HTR-8/SVneo (cell line): ENCODE data around the gene CFAP99.

Source experiments
- DNase-seq: peaks from one replicate; pipeline ENCODE4 v3.0.0; 2011; ENCODE audit warnings: low spot score, mixed read lengths; ENCODE audit not compliant: insufficient read length
- FAIRE-seq: peaks from 2 replicates; lab custom pipeline; 2011; peaks lifted over from hg19 to GRCh38; lab: Jason Lieb, UNC

Gene CFAP99

DNA sequence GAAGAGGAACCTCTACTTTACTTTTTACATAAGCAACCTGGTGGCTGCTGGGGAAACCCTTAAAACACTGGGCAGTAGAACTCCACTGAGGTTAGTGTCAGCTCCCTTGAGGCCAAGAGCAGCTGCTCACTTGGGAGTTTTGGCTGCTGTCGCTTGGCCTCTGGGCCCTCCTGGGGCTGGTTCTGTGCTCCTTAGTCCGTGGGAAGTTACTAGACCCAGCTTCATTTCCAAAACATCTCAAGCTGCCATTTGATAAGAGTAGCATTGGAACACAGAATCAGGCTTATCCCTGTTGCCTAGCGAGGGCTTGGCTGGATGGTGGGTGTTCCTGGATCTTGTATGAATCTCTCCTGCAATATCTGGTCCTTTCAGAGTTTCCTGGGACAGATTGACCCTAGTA lies 76.2 kb downstream of the CFAP99 start:
- FAIRE-seq: no peak
- DNase-seq: no peak

DNA sequence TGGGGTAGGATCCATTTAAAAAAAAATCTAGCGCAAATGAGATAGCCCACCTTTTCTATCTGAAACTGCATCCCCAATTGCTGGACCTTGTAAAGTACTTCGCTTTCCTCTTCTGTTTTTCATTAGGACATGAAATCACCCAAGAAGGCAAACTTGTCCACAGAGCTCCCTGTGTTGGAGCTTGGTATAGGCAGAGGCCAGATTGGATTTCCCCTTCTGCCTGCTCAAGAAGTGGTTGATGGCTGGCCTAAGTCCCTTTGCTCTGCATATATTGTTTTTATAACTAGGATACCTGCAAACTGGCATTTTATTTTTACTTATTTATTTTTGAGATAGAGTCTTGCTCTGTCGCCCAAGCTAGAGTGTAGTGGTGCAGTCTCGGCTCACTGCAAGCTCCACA lies 78.6 kb downstream of the CFAP99 start:
- FAIRE-seq (no peak), DNase-seq (no peak)

DNA sequence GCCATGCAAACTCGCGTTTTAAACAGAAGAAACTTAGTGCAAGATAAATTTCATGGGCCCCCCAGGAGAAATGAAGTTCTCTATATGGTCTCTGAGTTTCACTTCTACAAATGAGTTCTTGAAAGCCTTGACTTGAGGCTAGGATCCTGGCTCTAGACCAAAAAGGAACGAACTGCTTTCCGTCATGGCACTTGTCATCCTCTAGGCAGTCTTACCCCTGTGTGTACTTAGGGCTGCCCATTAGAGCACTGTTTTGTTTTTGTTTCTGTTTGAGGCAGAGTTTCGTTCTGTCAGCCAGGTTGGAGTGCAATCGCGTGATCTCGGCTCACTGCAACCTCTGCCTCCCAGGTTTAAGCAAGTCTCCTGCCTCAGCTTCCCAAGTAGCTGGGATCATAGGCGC lies 79.2 kb downstream of the CFAP99 start:
- no peak for FAIRE-seq

DNA sequence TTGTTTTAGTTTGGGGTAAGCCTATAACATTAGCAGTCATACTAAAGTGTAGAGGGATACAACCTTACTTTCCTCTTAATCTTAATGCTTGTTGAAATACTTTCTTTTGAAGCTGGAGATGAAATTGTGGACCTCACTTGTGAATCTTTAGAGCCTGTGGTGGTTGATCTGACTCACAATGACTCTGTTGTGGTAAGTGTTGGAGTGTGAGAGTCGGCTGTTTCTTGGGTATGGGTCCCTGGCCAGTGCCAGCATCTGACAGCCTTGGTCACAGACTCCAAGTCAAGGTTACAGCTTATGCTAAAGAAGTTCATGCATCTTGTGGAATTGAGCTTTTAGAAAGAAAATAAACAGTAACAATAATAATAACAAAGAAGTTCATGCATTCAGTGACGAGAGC lies 81.8 kb downstream of the CFAP99 start:
- no peak for FAIRE-seq
- no peak for DNase-seq

More for the DNA sequence above, 79.2 kb downstream of the CFAP99 start:
- no peak for DNase-seq

DNA sequence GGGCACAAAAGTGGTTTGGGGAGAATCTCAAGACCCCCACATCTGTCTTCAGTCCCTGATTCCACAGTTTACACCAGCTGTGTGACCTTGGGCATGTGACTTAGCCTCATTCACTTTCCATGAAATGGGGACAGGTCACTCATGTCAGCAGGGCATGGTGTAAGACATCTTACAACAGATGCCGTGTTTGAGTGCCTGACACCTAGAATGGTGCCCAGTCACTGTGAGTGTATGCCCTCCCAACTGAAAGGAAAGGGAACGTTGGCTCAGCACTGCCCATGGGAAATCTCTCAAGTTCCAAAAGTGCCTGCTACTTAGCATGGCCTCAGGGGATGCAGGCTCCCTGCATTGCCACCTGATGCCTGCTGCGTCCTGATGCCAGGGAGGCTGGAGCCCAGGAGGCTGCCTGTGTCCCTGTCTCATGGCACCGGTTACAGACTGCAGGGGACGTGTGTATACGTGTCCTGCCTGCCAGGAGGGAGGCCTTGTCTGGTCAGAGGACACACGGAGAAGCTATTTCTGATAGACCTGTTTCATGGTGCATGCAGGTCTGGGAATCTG lies 82.4 kb downstream of the CFAP99 start:
- FAIRE-seq: no peak
- no peak for DNase-seq

DNA sequence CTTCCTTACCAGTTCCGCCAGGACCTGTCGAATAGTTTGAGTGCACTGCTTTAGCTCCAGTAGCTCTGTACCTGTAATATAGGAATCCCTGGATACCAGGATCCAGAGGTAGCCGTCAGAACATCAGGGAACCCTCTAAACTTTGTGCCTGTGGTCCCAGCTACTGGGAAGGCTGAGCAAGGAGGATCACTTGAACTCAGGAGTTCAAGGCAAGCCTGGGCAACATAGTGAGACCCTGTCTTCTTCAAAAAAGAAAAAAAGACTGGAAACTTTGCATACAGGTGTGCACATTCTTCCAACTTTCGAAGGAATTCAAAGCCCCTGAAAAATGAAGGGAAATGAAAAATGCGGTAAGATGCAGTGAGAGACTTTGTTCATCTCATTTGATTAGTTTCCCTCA lies 85.1 kb downstream of the CFAP99 start:
- DNase-seq (no peak), FAIRE-seq (no peak)

DNA sequence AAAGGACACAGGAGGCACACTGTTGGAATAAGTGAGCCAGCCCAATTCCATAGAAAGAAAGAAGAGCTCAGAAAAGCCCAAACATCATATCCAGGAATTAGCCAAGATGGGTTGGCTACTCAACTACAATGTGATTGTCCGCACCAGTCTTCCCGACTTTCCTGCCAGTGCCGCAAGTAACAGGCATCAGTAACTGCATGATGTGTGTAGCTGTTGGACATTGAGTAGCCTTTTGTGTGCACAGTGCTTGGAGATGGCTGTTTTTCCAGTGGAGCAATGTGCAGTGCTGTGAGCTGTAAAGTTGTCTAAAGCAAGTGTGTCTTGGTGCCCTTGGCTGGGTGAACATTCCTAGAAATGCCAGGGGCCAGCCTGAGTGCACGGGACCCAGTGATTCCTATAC lies 88.5 kb downstream of the CFAP99 start:
- DNase-seq (no peak), FAIRE-seq (no peak)

DNA sequence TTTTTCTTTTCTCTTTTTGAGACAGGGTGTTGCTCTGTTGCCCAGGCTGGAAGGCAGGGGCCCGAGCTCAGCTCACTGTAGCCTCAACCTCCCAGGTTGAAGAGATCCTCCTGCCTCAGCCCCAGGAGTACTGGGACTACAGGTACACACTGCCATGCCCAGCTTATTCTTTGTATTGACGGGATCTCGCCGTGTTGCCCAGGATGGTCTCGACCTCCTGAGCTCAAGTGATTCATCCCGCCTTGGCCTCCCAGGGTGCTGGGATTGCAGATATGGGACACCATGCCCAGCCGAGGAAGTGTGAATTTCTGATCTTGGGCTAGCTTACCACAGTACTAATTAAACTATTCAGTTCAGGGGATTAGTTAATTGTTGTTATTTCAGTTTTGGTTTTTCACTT lies 89.1 kb downstream of the CFAP99 start:
- no peak for DNase-seq
- FAIRE-seq: no peak

DNA sequence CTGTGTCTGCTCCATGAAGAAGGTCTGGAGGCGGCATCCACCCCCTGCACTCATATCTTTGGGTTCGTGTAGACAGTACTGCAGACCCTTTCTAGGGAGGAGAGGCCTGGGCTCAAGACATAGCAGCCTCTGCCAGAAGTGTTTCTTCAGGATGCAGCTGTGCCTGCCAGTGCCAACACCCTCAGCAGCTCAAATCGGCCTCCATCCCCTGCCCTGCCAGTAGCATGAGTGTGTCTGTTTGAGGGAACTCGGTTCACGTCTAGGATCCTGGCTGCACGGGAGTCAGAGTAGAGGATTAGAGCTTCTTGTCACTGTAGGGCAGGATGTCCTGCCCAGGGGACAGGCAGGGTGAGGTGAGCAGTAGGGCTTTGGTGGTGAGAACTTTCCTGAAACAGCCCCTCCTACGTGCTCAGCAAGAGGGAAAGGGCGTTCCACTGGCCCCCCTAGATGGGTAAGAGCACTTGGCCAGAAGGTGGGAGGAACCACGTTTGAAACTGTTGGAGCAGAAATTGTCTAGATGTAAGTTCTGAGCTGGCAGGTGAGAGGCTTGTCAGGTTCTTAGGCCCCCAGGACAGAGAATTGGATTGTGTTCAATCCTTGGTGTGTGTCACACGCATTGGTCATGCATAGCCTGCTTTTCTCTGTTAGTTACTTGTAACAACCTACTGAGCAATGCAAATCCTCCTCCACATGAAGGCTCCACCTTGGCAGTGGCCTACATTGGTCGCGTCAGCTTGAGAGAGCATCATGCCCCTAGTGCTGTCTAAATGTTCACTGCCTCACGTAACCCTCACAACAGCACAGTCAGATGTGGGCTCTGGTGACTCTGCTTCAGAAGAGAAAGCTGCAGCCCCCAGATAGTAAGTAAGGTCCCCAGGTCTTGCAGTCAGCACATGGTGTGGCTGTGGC lies 91.8 kb downstream of the CFAP99 start:
- no peak for FAIRE-seq
- DNase-seq: no peak

DNA sequence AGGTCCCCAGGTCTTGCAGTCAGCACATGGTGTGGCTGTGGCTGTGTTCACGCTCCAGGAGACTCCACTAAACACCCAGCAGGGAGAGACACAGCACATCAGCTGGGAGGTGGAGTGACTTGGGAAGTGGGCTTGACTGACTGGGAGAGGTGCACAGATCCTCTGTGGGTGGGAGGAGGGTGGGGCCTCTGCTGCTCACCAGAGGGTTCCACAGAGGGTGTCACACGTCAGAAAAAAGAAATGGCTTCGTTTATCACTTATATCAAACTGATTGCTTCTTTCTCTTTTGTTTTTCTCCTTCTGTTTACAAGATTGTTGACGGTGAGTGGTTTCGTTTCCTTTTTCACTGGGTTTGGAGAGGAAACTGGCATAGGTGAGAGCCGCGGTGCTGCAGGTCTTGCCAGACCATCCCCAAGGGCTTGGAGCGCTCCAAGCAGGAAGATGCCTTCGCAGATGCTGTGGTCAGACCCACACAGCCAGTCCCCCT lies 92.9 kb downstream of the CFAP99 start:
- DNase-seq (no peak), FAIRE-seq (no peak)
